Neural cell (in vitro differentiated cells): Measurements from ENCODE around the gene TFIP11. TPM values are rescaled to one million over a fixed set of nuclear protein-coding genes. Genes with fewer than 3 reads are reported as not detected.

Experiments
- H2AFZ ChIP-seq: fragments of 200-600, 300-800 bp; sonication (generic), shearing (Covaris generic); 2 replicates; pipeline ENCODE4 v1.6.0; 2014; ENCODE audit warnings: low read depth, mild to moderate bottlenecking, antibody characterized with exemption, low read length, moderate library complexity
- H3F3A ChIP-seq: fragments of 200-600 bp; shearing (Covaris generic); 2 replicates; pipeline ENCODE4 v1.6.1; 2016; ENCODE audit warnings: mild to moderate bottlenecking, moderate library complexity, mixed read lengths, antibody characterized with exemption, low read length; ENCODE audit not compliant: insufficient read depth, poor library complexity, severe bottlenecking
- H3K27ac ChIP-seq: fragments of 200-600, 300-800 bp; sonication (generic), shearing (Covaris generic); 2 replicates; pipeline ENCODE4 v1.5.1; 2014; ENCODE audit warnings: mild to moderate bottlenecking, low read length, moderate library complexity
- H3K27me3 ChIP-seq: fragments of 300-800, 200-600 bp; sonication (generic), shearing (Covaris generic); 2 replicates; pipeline ENCODE4 v1.6.0; 2014; ENCODE audit warnings: mild to moderate bottlenecking, low read depth, low read length, moderate library complexity; ENCODE audit not compliant: insufficient read depth
- H3K36me3 ChIP-seq: fragments of 300-800, 200-600 bp; sonication (generic), shearing (Covaris generic); 2 replicates; pipeline ENCODE4 v1.5.1; 2014; ENCODE audit warnings: mild to moderate bottlenecking, antibody characterized with exemption, low read length, moderate library complexity; ENCODE audit not compliant: insufficient read depth
- H3K4me2 ChIP-seq: fragments of 300-800, 200-600 bp; sonication (generic), shearing (Covaris generic); 2 replicates; pipeline ENCODE4 v1.6.0; 2014; ENCODE audit warnings: mild to moderate bottlenecking, low read length
- H3K4me3 ChIP-seq: fragments of 300-800, 200-600 bp; sonication (generic), shearing (Covaris generic); 2 replicates; pipeline ENCODE4 v1.5.1; 2014; ENCODE audit warnings: mild to moderate bottlenecking, low read length, moderate library complexity
- H3K79me2 ChIP-seq: fragments of 200-600 bp; shearing (Covaris generic); replicated peaks from 2 replicates; pipeline ENCODE4 v1.6.0; 2014; ENCODE audit warnings: mild to moderate bottlenecking, low read length, moderate library complexity; ENCODE audit not compliant: insufficient read depth
- H3K9ac ChIP-seq: fragments of 300-800, 200-600 bp; sonication (generic), shearing (Covaris generic); 2 replicates; pipeline ENCODE4 v1.6.1; 2016; ENCODE audit warnings: mild to moderate bottlenecking, low read length, mixed read lengths
- H3K9me2 ChIP-seq: fragments of 200-600 bp; shearing (Covaris generic); 2 replicates; pipeline ENCODE4 v1.6.1; 2016; ENCODE audit warnings: mild to moderate bottlenecking, low read length, mixed read lengths; ENCODE audit not compliant: insufficient read depth
- H3K9me3 ChIP-seq: fragments of 200-600, 300-800 bp; sonication (generic), shearing (Covaris generic); 2 replicates; pipeline ENCODE4 v1.6.1; 2016; ENCODE audit warnings: mild to moderate bottlenecking, mixed run types, low read length, moderate library complexity, mixed read lengths
- H4K20me1 ChIP-seq: fragments of 200-600 bp; shearing (Covaris generic); 2 replicates; pipeline ENCODE4 v1.6.1; 2016; ENCODE audit warnings: mild to moderate bottlenecking, mixed run types; ENCODE audit not compliant: insufficient read depth
- EP300 ChIP-seq: fragments of 450-650 bp; conservative IDR thresholded peaks from 2 replicates; pipeline ENCODE4 v1.6.1; 2014; ENCODE audit warnings: antibody characterized with exemption, mild to moderate bottlenecking, moderate library complexity; ENCODE audit not compliant: poor library complexity, severe bottlenecking
- EZH2 ChIP-seq: fragments of 200-600, 300-800 bp; shearing (Covaris generic), sonication (generic); IDR thresholded peaks from 2 replicates; pipeline ENCODE4 v1.6.1; 2014; ENCODE audit warnings: antibody characterized with exemption, low read length, borderline replicate concordance, mild to moderate bottlenecking; ENCODE audit not compliant: insufficient read depth, poor library complexity, severe bottlenecking
- MXI1 ChIP-seq: fragments of 450-650 bp; conservative IDR thresholded peaks from 2 replicates; pipeline ENCODE4 v1.6.1; 2014; ENCODE audit warnings: antibody characterized with exemption, mild to moderate bottlenecking; ENCODE audit not compliant: poor library complexity, severe bottlenecking
- POLR2AphosphoS5 ChIP-seq: IDR thresholded peaks from 2 replicates; pipeline ENCODE4 v1.6.1; 2012
- RAD21 ChIP-seq: fragments of 450-650 bp; conservative IDR thresholded peaks from 2 replicates; pipeline ENCODE4 v1.6.1; 2014; ENCODE audit warnings: antibody characterized with exemption, mild to moderate bottlenecking, moderate library complexity
- REST ChIP-seq: IDR thresholded peaks from 2 replicates; pipeline ENCODE4 v1.6.1; 2012; ENCODE audit warnings: borderline replicate concordance
- SMC3 ChIP-seq: fragments of 450-650 bp; conservative IDR thresholded peaks from 2 replicates; pipeline ENCODE4 v1.6.1; 2014; ENCODE audit warnings: antibody characterized with exemption, mild to moderate bottlenecking, moderate library complexity; ENCODE audit not compliant: poor library complexity
- TAF1 ChIP-seq: IDR thresholded peaks from 2 replicates; pipeline ENCODE4 v1.6.1; 2012; ENCODE audit warnings: low read depth
- polyA plus RNA-seq: library from polyadenylated mRNA; depleted of rRNA; stranded (reverse); fragments of >200 nt; gene quantifications from 2 replicates; pipeline ENCODE4 v1.2.3, GENCODE V29; 2014
- TF ChIP-seq, protein P1 (sequence below): fragments of 450-650 bp; IDR thresholded peaks from 2 replicates; pipeline ENCODE4 v1.5.1; 2014; ENCODE audit warnings: antibody characterized with exemption, mild to moderate bottlenecking, moderate library complexity; ENCODE audit not compliant: poor library complexity, severe bottlenecking

The TFIP11 gene
- polyA plus RNA-seq, 1 donor from 2014 or later, result 49.8 TPM

DNA sequence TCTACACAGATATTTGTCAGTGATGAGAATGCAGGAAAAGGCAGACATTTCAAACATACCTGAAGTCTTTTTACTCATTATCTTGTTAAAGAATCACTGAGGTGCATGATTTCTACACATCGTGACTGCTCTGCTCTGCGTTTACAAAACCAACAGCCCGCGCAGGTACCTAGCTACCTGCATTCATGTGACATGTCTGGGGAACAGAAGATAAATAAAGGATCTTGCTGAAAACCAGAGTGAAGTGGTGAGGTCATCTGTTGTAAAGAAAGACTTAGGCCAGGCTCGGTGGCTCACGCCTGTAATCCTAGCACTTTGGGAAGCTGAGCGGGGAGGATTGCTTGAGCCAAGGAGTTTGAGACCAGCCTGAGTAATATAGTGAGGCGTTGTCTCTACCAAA is 67.5 kb downstream of the TFIP11 start:
- Histone ChIP-seq H3K27me3 (no peaks in the 10 kb centered on the region), H3K4me2 (no peak overlapping the region), H3K27ac (no peak overlapping the region), H3K36me3 (no peaks in the 10 kb centered on the region), H3F3A (no peaks in the 10 kb centered on the region), H3K9ac (no peak overlapping the region), H3K79me2 (no peaks in the 10 kb centered on the region), H2AFZ (no peak overlapping the region), H4K20me1 (no peaks in the 10 kb centered on the region), H3K4me3 (no peak overlapping the region), H3K9me2 (no peaks in the 10 kb centered on the region), H3K9me3 (no peaks in the 10 kb centered on the region)
- TF ChIP-seq SMC3 (no peak), TAF1 (no peak), POLR2AphosphoS5 (no peak)
- TF ChIP-seq, protein P1, sequence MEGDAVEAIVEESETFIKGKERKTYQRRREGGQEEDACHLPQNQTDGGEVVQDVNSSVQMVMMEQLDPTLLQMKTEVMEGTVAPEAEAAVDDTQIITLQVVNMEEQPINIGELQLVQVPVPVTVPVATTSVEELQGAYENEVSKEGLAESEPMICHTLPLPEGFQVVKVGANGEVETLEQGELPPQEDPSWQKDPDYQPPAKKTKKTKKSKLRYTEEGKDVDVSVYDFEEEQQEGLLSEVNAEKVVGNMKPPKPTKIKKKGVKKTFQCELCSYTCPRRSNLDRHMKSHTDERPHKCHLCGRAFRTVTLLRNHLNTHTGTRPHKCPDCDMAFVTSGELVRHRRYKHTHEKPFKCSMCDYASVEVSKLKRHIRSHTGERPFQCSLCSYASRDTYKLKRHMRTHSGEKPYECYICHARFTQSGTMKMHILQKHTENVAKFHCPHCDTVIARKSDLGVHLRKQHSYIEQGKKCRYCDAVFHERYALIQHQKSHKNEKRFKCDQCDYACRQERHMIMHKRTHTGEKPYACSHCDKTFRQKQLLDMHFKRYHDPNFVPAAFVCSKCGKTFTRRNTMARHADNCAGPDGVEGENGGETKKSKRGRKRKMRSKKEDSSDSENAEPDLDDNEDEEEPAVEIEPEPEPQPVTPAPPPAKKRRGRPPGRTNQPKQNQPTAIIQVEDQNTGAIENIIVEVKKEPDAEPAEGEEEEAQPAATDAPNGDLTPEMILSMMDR, result no peak

GRCh38 chr22:26443901-26444690 is 68.2 kb downstream of the TFIP11 start:
- TF ChIP-seq RAD21 (no peak), REST (peak; percentile 19)

GRCh38 chr22:26442086-26442756 is 70.1 kb downstream of the TFIP11 start:
- TF ChIP-seq, protein P1, result no peak
- no peak for TF ChIP-seq TAF1
- TF ChIP-seq REST, result no peak
- no peak for TF ChIP-seq EZH2
- TF ChIP-seq POLR2AphosphoS5, result no peak
- TF ChIP-seq SMC3, result no peak
- no peak for TF ChIP-seq EP300
- TF ChIP-seq MXI1, result no peak
- no peak for TF ChIP-seq RAD21

More at GRCh38 chr22:26443901-26444690, 68.2 kb downstream of the TFIP11 start:
- H4K20me1 ChIP-seq, result no peaks in the 10 kb centered on the region
- no peaks in the 10 kb centered on the region for H3K9me2 ChIP-seq
- H3K9ac ChIP-seq, result no peak overlapping the region
- no peaks in the 10 kb centered on the region for H3K9me3 ChIP-seq
- H3K27me3 ChIP-seq, result no peaks in the 10 kb centered on the region
- no peak overlapping the region for H3K27ac ChIP-seq
- no peaks in the 10 kb centered on the region for H3K36me3 ChIP-seq
- H3F3A ChIP-seq, result no peaks in the 10 kb centered on the region
- H3K4me3 ChIP-seq, result no peak overlapping the region
- no peak overlapping the region for H3K4me2 ChIP-seq
- H2AFZ ChIP-seq, result no peak overlapping the region
- H3K79me2 ChIP-seq, result no peaks in the 10 kb centered on the region

More at GRCh38 chr22:26442086-26442756, 70.1 kb downstream of the TFIP11 start:
- Histone ChIP-seq H2AFZ (no peak overlapping the region), H3K27ac (no peak overlapping the region), H3K9me2 (no peaks in the 10 kb centered on the region), H3F3A (no peaks in the 10 kb centered on the region), H3K4me3 (no peak overlapping the region), H3K9ac (no peak overlapping the region), H3K27me3 (no peaks in the 10 kb centered on the region), H4K20me1 (no peaks in the 10 kb centered on the region), H3K36me3 (no peaks in the 10 kb centered on the region), H3K4me2 (no peak overlapping the region), H3K9me3 (no peaks in the 10 kb centered on the region), H3K79me2 (no peaks in the 10 kb centered on the region)
